Stimulated activated CD8-positive, alpha-beta memory T cell treated with anti-CD3 and anti-CD28 coated beads, Interleukin-7, amount 100 ng/mL, for 24 hours (primary cell): ENCODE measurements around the gene ZBP1.

Experiments used
- DNase-seq: peaks from one replicate; pipeline ENCODE4 v3.0.0-alpha.2; 2020; ENCODE audit warnings: low read depth

The ZBP1 gene

DNA sequence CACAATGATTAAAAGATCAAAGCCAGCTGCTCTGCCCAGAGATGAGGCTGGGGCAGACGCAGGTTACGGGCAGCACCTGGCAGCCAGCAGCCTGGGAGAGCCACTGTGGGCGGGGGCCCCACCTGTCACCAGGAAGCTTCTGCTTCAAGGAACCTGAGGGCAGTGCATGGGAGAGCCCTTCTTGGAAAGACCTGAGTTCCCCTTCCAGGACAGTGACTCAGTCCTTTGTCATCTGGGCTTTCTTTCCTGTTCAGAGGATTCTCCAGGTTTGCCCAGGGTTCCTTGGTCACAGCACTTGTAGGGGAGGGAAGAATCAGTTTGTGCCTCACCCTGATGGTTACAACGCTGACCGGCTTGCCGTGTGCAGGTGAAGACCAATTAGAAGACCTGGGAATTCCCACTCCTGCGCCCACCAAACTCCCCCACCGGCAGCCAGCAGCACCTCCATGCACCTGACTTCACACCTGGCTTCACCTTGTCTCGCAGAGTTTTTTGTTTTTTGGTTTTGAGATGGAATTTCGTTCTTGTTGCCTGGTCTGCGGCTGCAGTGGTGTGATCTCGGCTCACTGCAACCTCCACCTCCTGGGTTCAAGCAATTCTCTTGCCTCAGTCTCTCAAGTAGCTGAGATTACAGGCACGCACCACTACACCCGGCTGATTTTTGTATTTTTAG is 2.0 kb downstream of the ZBP1 start:
- no peak for DNase-seq

DNA sequence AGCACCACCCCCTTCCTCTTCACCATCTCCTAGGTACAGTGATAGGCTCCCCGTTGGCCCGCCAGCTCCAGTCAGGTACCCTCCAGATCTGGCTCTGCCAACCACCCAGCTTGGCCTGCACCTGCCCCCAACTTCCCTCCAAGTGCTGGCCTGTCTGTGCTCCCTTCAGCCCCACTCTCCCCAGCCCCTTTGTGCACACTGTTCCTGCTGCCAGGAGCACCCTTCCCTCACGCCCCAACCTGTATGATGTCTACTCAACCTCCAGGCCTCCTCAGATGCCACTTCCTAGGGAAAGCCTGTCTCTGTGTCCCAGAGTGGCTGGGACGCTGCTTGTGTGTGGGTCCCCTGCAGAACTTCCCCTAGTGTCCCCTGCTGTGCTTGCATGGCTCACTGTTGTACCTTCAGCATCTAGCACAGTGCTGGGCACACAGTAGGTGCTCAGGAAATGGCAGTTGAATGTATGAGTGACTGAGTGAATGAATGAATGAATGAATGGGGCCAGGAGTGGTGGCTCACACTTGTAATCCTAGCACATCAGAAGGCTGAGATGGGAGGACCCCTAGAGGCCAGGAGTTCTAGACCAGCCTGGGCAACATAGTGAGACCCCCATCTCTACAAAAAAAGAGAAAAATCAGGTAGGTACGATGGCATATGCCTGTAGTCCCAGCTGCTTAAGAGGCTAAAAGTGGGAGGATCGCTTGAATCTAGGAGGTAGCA is 3.0 kb downstream of the ZBP1 start:
- no peak for DNase-seq

DNA sequence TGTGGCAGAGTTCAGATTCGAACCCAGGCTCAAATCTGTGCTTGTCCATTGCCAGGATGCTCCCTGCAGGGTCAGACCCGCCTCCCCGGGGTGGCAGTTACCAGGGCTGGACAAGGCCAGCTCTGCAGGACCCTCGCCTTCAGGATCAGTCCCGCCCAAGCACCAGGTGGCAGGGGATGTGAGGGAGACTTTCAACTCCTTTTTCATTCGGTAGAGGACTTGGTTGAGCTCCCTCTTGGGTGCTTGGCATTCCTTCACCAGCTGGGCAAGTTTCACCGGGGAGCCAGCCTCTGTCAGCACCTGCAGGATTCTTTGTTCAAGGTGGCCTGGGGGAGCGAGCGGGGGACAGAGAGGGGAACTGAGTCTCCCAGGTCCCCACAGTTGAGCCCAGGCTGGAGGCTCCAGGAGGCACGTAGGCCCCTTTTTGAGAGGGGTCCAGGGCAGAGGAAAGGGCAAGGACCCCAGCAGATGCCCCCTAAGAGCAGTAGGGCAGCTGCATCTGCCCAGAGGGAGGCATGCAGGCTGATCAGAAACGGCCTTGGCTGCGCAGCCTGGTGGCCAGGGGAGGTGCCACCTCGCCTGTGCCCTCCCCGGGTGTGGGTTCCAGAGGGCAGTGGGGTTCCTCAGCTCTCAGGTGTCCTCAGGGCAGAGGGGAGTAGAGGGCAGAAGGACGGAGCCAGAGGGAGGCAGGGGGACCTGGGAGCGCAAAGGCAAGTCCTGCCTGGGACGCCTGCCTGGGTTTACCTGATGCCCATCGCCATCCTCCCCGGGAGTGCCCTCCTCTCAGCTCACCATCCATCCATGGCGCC is 3.9 kb downstream of the ZBP1 start:
- DNase-seq: no peak

DNA sequence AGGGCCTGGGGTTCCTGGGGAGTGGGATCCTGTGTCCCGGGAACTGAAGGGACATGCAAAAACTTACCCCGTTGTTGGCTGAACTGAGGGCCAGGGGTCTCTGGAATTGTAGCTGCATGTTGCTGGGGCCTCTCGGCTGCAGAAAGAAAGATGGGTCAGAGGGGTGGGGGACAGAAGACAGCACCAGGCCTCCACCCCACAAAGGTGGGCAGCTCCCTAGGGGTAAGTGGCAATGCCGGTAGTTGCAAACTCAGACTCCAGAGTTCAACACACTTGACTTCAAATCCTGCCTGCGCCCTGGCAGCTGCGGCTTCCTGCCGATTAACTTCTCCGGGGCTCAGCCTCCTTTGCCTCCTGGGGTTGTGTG is 4.8 kb downstream of the ZBP1 start:
- DNase-seq: no peak

DNA sequence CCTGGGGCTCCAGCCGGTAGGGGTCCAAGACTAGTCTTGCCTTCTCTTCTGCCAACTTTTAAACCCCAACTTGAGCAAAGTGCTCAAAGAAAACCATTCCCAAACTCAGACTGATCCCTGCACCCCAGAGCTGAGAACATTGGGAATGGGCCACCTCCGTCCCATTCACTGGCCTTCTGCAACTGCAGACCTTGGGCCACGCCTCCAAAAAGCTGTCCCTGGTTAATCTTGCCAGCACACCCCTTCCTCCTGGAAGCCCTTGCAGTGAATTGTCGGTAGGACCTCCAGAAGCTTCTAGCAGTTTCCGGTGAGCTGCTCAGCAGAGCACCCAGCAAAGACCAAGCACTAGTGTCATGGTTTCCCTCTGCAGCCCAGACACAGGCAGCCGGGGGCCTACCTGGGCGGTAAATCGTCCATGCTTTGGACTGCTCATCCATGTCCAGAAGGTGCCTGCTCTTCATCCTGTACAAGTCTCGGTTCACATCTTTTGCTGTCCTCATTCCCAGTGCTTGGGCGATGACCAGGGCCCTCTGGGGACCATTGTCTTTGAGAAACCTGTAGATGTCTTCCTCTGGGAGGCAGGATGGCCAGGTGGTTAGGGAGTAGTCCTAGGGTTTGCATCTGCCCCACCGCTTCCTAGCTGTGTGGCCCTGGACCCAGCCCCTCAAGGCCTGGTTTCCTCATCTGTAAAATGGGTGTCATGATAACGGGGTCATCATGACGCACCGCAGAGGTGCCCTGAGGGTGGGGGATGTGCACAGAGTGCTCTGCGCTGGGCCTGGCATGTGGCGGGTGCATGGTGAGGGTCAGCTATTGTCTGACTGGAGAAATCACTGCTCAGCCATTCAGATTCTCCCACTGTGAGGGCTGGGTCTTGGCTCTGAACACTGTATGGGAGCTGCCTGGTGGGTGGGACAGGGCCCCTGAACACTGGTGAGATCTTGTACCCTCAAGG is 5.5 kb downstream of the ZBP1 start:
- no peak for DNase-seq

DNA sequence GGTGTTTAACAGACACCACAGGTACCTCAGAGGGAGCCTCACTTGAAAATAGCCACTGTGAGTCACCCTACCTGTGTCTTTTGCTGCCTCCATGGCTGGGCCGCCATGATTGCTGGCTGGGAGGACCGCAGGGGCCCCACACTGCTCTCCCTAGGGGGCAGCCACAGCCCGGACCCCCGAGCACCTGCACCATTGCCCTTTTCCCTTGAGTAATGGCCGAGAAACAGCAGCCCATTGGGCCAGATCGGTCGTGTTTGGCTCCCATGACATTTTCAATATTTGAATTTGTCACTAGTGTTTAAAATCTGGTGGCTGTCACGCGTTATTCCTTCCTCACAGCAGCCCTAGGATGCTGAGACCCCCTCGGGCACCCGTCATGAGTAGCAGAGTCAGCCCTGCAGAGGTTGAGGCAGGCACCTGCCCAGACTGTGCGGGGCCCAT is 6.7 kb downstream of the ZBP1 start:
- no peak for DNase-seq

DNA sequence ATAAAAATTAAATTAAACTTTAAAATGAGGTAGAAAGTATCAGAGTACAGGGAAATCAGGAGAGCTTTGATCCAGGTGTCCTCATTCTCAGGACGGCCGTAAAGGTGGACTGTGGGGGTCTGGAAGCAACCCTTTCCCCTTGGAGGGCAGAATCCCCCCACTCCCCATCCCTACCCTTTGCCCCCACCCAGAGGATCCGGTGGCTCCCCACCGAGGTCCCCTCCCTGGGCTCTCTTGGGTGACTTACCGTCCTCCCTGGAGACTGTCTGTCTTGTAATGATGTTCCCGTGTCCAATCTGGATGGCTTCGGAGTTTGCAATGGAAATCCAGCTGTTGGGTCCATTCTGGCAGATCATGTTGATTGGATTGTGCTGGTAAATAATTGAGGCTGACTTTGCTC is 7.3 kb downstream of the ZBP1 start:
- DNase-seq: no peak

DNA sequence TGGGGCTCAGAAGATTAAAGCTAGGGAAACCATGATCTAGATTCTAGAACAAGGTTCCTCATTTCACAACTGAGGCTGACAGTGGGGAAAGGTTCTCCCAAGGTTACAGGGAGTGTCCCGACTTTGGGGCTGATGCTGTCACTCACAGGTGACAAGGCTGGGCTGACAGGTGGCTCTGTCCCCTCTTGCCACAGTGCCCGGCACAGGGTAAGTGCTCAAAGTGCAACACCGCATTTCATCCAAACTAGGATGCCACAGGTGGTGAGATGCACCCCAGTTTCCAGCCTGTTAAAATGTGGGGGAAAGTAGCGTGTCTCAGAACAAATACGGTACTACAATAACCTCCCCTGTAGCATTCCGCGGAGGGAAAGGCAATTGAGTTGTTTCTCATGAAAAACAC is 7.8 kb downstream of the ZBP1 start:
- no peak for DNase-seq

DNA sequence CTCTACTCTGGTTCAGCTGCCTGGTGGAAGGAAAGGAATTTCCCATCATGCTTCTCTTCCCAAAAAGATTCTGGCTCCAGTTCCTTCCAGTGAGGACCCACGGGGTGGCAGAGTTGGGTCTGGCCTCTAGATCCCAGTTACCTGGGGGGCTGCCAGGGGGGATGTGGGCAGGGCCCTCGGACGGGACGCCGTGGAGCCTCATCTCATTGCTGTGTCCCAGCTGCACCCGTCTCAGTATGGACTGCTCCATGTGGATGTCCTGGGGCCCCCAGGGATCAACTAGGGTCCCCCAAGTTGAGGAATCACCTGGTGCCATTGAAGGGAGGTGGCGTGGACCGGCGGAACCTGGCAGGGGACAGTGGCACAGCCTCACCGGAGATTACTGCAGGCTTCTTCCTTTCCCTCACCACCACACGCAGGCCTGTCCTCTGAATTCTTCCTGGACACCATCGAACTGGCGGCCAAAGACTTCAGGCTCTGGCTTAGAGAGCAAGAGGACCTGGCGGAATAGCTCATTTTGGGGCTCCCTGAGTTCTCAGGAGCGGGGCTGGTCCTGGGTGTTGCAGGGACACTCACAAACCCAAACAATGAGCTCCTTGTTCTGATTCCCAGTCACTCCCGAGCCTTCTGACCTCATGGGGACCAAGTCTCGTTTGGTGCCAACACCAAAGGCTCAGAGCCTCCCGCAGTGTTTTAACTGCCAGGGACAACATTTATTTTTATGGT is 8.5 kb downstream of the ZBP1 start:
- DNase-seq: no peak

DNA sequence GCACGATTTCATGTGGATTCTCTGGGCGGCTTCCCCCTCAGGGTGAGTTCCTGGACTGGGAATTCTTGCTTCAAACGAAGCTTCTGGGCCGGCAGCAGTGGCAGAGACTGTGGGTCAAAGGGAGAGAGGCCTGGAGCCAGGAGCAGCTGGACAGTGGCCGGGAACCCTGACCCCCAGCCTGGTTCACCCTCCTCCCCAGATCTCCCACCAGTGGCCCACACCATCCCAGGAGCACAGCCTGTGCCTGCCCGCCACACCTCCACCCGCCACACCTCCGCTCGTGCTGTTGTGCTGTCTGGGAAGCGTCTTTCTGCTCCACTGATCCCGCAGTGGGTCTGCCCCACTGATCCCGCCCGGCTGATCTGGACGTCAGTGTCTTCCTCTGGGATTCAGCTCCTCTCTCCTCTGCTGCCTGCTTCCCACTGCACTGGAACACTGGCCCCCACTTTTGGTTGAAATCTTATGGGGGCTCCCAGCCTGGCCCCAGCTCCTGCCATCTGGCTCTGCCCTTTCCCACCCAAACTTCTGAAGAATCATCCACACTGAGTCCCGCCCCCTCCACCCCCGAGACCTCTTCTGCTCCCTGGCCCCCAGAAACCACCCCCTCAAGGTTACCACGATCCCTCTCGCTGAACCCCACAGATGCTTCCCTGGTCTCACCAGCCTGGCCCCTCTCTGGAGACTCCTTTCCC is 9.8 kb downstream of the ZBP1 start:
- no peak for DNase-seq

DNA sequence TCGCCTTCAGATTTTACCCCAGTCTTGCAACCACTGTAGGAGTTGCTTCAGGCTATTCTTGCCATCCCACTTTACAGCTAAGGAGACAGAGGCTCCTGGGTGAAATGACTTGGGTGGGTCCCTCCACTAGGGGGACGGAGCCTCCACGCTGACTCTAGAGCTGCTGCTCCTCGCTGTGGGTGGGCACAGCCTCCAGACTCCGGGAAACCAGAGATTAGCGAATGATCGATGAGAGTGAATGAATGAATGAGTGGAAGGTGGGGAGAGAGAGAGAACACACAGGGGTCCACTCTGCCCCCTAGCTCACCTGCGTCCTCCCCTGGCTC is 10.4 kb downstream of the ZBP1 start:
- DNase-seq: no peak

DNA sequence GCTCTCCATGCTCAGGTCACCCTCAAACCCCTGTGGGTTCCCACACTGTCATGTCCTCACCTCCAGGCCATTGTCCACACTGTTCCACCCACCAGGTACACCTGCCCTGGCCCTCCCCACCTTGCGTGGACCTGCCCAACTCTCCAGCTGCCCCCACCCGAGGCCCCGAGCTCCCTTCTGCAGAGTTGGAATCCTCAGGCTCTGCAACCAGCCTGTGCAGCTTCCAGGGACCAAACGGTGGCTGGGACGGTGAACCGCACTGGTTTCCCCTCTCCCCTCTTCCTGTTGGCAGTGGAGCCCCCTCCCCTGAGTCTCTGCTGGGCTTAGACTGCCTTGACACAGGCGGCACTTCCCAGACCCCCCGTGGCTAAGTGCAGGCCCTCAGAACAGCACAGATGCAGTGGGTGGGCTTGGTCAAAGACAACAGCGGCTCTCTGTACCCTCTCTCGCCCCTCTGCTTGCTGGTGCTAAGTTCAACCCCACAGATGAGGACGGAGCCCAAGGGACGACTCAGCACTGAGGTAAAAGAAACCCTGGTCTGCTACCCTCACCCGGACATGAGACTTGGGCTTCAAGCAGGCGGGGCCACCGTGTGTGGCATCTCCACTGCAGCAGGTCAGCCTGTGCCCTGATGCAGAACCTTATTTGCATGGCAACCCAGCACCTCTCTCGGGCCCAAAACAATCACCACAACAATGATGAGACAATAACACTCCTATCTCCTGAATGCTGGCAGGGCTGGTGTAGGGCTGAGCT is 11.0 kb downstream of the ZBP1 start:
- no peak for DNase-seq

DNA sequence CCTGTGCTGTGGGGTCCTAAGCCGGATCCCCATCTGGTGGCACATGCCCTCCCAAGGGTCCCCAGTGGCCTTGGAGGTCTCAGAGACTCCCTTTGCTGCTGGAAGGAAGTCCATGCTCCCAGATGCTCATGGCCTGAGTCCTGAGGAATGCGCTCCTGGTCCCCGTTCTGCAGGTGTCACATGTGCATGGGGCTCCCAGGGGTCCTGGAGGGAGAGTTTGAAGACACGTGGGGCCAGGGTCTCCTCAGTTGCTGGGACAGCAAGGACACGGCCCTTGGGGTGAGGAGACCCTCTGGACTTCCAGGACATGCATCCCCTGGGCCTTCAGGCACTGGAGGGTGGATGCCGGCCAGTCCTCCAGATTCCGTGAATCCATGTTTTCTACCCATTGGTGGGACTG is 11.7 kb downstream of the ZBP1 start:
- DNase-seq: no peak

DNA sequence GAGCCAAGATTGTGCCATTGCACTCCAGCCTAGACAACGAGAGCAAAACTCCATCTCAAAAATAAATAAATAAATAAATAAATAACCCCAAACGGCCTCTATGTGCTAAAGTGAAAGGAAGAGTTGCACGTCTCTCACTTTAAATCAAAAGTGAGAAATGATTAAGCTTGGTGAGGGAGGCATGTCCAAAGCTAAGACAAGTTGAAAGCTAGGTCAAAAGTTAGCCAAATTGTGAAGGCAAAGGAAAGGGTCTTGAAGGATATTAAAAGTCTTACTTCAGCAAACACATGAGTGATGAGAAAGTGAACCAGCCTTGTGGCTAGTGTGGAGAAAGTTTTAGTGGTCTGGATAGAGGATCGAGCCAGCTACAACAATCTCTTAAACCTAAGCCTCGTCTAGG is 14.3 kb downstream of the ZBP1 start:
- no peak for DNase-seq

DNA sequence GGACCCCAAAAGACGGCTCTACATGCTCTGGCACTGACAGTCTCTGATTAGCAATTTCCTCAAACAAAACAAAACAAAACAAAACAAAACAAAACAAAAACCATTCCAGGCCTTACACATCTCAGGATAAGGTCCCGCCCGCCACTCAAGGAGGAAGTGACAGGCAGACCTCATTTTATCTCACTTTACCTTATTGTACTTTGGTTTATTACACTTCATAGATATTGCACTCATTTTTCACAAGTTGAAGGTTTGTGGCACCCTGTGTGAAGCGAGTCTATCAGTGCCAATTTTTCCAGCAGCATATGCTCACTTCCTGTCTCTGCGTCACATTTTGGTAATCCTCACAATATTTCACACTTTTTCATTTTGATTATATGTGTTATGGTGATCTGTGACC is 15.2 kb downstream of the ZBP1 start:
- DNase-seq: no peak

DNA sequence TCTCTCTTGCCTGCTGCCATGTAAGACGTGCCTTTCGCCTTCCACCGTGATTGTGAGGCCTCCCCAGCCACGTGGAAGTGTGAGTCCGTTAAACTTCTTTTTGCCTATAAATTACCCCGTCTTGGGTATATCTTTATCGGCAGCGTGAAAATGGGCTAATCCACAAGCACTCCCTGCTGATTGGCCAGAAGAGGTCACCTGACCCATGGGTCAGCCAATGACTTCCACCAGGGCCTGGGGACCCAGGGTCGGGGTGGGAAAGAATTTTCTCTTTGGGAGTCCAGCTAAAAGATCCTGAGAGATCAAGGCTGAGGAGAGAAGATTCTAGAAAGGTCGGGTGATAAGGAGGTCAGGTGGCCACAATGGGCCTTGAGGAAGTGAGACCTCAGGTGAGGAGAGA is 17.1 kb downstream of the ZBP1 start:
- no peak for DNase-seq

DNA sequence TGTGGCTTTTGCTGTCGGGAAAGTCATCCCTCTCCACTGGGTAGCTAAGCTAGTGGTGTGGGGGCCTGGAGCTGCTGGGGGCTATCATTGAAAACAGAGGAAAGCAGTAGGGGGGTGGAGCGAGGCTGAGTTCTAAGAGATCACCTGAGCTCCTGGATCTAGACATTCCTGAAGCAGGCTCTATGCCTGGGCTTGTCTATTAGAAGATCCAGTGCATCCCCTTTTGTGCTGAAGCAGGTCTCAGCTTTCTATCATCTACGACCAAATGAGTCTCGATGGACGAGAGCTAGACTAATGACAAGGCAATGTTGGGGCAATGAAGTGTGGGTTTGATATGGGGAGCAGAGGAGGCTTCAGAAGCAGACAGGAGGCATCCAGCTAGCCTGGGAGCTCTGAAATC is 18.5 kb downstream of the ZBP1 start:
- no peak for DNase-seq

DNA sequence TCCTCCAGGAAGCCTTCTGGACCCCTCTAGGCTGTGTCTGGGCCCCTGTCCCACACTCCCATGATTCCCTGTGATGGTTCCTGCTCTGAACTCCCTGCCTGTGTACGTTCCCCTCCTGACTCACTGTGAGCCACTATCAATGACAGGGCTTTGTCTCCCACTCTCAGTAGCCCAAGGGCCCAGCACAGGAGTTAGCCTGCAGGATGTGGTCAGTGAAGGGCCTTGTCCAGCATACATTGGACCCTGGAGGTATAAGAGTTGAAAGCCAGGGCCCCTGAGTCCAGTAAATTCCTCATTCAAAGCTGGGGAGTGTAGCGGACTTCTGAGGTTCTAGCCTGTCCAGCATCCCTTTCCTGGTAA is 19.0 kb downstream of the ZBP1 start:
- no peak for DNase-seq

DNA sequence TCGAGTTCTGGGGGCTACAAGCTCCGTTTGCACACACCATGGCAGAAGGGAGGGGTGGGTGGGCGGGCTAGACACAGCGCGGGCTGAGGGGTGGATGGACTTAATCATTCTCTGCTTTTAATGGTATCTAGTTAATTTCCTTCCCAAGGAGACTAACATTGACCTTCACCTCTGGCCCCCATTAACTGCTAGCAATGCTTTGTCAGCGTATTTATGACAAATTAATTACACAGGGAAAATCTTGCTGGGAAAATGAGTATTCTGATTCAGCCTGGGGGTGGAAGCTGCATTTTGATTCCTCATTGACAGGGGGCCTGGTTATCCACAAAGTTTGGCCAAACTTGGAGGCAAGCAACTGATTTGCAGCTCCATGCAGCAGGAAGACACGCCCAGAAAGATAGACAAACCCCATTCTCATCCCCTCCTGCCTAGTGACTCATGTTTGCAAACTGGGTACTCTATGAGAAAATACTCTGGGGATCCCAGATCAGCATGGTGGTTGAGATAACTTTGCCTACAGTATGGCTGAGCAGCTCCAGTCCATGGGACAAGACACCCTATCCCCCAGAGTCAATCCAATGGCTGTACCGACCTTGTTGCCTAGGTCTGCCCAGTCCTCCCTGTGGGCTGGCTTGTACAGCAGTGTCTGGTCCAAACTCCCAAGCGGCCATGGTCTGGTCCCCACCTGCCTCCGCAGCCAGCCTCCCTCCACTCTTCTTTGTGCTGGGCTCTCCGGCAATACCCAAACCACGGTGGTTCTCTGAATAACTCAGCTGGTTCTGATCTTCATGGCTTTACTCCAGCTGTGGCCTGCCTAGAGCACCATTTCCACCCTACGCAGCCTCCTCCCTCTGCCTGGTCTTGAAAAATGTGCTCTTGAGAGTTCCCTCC is 19.7 kb downstream of the ZBP1 start:
- DNase-seq: no peak
